ENCODE measurements around the gene AKAP13.

DNA sequence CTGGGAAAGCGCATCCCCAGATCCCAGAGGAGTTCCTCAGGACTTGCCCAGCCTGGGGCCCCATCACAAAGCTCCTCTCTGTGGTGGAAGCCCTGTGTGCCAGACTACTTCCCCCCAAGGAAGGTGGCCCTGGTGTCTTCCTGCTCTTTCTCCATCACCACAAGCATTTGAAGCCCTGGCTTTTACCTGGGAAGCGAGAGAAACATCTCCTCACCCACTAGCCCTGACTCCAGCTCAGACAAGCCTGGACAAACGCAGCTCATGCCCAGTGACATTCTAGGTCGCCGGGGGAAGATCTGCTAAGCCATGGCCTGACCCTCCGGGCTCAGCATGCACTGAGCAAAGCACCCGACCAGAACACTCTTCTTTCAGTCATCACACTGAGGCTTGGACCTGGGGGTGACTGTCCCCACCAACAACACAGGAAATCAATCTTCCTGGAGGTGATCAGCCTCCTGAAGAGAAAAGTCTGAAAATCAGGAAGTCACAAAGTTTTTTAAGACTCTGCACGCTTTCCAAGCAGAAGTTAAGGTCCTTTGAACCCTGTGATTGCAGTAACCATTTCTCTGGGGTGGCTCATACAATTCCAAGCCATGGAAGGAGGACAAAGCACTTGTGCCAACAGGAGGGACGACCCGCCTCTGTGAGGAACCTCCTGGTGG lies 373.5 kb downstream of the AKAP13 start:
- TF ChIP-seq CTCF (IDR thresholded peaks at IDR 0.05; ENCODE audit: insufficient read depth, low read length, poor library complexity, severe bottlenecking) (no peak), EZH2phosphoT487 (conservative IDR thresholded peaks at IDR 0.05; ENCODE audit: low read length) (no peak)

All from SU-DHL-6 (cell line).